HG02884 (cell line): ENCODE results near the gene NEUROD4.
A peak's percentile ranks its signal among the peaks of the same experiment; 100 is the strongest.
"Not testable (repeated sequence)": the region's sequence is repeated elsewhere in the genome, so short reads cannot be mapped to it uniquely, and the experiment has no call there.

Experiments used
- ATAC-seq: cut with Tn5 transposase; IDR thresholded peaks from one replicate; pipeline ENCODE4 v1.9.1; 2021; ENCODE audit warnings: mild to moderate bottlenecking, moderate library complexity; ENCODE audit not compliant: unreplicated experiment

The NEUROD4 gene, protein sequence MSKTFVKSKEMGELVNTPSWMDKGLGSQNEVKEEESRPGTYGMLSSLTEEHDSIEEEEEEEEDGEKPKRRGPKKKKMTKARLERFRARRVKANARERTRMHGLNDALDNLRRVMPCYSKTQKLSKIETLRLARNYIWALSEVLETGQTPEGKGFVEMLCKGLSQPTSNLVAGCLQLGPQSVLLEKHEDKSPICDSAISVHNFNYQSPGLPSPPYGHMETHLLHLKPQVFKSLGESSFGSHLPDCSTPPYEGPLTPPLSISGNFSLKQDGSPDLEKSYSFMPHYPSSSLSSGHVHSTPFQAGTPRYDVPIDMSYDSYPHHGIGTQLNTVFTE

GRCh38 chr12:55019784-55020183, at the start of gene NEUROD4:
Gene NEUROD4 (plus strand): TSS chr12:55019974. CDS start chr12:55026440, 6,466 bp downstream.
- ATAC-seq = no peak

GRCh38 chr12:54970741-54971140, 49.0 kb upstream of the NEUROD4 start:
- ATAC-seq = no peak

- ATAC-seq = no peak
Measured at GRCh38 chr12:54973556-54973955, 46.2 kb upstream of the NEUROD4 start.

- ATAC-seq = no peak
Measured at GRCh38 chr12:54974279-54974678, 45.5 kb upstream of the NEUROD4 start.

- ATAC-seq = no peak
Measured at GRCh38 chr12:54975272-54975671, 44.5 kb upstream of the NEUROD4 start.

GRCh38 chr12:54975875-54976274, 43.9 kb upstream of the NEUROD4 start:
- ATAC-seq = no peak

DNA sequence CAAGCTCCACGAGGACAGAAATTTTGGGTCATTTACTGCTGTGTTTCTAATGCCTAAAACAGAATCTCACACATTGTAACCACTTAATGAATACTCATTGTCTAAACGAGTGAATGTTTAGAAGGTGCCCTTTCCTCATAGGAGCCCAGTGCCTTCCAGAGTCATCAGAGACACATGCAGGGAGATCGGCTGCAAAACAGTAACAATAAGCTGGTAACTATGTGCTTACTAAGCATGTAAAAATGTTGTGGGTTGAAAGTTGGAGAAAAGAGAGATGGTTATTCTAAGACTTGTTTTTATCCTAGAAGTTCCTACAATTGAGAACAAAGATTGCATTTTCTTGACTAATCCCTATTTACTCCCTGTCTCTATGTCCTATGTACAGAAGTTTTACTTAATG, 42.6 kb upstream of the NEUROD4 start:
- ATAC-seq = no peak

DNA sequence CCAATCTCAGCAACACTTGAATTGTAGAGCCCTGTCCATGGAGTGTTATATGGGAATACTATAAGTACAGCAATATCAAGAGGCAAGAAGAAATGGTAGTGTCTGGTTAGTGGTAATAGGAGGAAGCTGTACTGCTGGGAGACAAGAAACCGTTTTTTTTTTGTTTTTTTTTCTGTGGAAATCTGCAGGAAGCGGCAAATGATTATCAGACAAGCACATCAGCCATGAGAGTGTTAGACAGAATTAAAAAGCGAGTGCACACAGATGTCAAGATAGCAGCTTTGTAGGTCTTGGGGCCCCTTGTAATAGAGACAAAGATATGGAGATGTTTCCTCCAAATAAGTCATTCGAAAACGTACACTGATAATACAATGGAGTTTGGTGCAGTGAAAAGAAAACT, 41.9 kb upstream of the NEUROD4 start:
- ATAC-seq = no peak

DNA sequence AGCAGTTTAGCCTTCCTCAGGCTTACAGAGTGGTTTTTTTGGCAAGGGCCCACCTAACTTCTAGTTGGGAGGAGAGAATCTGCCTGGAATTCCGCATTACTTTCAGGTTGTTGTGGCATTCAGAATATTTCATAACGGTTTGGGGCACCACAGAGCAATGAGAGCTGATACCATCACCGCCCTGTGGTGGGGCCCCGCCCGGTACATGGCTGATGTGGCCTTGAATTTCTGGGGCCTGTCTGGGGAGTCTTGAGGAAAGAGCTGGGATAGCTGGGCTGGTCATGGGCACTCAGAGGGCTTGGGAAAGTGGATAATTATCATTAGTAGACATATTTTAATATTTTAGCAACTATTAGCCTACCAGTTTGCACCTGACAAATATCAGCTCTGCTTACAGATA, 39.4 kb upstream of the NEUROD4 start:
- no peak for ATAC-seq

DNA sequence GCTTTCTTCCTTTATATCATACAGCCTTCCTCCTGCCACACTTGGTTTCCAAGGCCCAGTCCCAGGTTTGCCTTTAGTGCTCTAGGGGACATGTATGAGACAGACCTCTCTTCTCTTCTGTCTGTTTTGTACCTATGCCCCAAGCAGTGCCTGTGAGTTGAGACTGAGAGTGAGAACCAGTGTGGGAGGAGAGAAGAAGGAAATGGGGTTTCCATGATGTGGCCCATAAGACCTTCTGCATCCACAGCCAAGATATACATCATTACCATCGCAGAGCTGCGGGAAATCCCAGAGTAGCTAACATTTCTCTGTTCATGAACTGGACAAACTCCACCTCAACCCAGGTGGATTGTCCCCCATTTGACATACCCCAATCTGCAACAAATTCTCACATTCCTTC, 38.0 kb upstream of the NEUROD4 start:
- peak; percentile 45 for ATAC-seq

DNA sequence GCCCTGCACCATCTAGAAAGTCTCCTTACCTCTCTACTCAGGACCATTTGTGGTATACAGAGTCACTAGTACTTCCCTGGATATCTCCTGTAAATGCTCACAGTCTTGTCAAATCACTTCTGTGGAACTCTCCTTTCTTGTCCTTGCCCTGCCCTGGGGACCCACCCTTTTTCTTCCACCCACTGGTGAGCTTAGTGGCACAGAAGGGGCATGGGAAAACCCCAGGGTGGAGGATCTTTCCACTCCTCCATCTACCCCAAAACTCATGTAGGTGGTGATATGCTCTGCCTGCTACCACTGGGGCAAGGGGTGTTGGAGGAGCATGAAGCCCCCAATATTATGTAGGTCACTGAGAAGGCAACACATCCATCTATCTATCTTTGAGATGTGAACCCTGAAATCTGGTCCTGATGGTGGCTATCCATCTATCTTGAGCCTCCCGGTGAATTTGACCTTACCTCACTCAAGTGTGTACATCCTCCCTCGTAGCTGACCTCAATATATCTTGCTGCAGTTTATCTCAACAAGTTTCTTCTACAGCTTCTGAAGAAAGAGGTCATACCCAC, 36.2 kb upstream of the NEUROD4 start:
- ATAC-seq = no peak

- peak; percentile 87 for ATAC-seq
Measured at GRCh38 chr12:54984658-54985376, 35.0 kb upstream of the NEUROD4 start, which contains the start of gene TESPA1. Gene TESPA1 (minus strand): TSS chr12:54984762. CDS start chr12:54974562, 10,200 bp downstream.

- ATAC-seq = not testable (repeated sequence)
Measured at GRCh38 chr12:54986773-54987172, 33.0 kb upstream of the NEUROD4 start.

DNA sequence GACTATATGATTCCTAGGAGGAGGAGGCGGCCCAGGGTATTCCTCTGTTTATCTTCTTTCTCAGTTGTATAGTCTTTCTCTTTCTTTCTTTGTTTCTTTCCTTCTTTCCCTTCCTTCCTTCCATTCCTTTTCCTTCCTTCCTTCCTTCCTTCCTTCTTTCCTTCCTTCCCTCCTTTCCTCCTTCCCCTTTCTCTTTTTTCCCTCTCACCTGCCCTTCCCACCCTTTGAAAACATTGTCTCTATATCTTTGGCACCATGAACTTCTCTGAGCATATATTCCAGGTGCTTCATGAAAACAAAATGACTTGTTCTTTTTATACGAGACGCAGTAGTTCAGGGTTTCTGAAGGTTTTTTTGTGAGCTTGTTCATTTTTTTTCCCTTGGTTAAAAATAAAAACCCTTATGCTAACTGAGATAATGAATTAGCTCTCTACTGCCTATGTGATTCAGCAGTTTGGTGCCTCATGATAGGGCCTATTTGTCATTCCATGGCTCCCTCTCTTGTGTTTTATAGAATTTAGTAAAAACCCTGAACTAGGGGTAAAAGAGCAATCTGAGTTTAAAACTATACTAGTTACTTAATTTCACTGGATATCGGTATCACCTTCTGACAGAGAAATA, 32.1 kb upstream of the NEUROD4 start:
- no peak for ATAC-seq

GRCh38 chr12:54988402-54989054, 31.2 kb upstream of the NEUROD4 start:
- no peak for ATAC-seq

DNA sequence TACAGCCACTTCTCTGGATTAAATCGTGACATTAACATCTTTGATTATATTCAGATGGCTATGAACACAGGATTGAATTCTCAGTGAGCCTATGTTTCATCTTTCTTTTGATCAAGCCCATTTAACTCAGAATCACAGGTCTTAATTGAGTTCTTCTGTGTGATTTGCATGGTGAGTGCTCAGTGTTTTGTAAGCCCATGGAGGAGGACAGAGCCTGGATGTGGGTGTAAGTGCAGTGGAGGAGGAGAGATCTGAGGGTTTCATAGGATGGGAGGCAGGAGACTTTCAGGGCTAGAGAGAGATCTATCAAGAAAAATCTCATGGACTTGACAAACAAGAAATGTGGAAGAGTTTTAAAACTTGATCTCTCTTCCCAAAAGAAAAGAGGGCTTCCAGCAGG, 29.9 kb upstream of the NEUROD4 start:
- no peak for ATAC-seq

DNA sequence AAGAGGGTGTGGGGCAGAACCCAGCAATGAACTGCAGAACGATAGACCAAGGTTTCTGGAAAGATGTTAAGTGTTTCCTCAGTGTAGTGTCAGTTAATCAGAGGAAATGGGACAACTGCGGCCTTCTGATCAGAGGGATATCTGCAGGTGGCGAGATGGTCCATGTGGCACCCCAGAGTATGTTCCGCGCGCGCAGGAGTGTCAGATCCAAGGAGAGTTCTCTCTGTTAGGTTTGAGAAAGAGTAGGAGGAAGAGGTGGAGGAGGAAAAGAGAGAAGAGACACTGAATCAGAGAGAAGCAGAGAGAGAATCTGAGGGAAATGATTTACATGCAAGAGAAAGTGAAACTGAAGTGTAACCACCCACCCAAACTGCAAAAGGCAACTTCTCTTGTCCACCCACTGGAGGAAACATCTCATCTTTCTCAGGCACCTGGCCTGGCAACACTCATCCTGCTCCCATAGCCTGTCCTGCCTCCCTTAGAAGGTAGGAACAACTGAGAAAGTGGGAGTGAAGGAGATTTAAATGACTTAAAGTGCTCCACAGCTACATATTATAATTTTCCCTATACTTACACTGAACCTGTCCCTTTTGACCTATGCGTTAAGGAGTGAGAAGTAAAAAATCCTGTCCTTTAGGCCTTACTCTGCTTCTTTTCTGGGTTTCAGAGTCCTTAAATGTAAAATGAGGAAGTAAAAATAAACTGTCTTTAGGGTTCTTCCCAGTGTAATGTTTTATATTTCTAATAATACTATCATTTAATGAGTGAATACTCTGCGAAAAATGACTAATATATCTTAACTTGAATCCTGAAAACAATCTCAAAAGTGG, 28.4 kb upstream of the NEUROD4 start:
- ATAC-seq = peak; percentile 79

DNA sequence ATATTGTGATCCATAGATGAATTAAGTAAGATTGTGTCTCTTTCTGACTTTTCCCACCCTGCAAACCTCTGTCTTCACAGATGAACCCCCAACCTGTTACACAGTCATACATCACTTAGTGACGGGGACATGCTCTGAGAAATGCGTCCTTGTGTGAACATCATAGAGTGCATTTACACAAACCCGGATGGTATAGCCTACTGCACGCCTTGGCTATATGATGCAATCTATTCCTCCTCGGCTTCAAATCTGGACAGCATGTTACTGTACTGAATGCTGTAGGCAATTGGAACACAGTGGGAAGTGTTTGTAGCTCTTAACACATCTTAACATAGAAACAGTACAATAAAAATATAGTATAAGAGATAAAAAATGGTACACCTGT, 27.8 kb upstream of the NEUROD4 start:
- peak; percentile 42 for ATAC-seq

GRCh38 chr12:54993181-54993835, 26.5 kb upstream of the NEUROD4 start:
- ATAC-seq = peak; percentile 31

DNA sequence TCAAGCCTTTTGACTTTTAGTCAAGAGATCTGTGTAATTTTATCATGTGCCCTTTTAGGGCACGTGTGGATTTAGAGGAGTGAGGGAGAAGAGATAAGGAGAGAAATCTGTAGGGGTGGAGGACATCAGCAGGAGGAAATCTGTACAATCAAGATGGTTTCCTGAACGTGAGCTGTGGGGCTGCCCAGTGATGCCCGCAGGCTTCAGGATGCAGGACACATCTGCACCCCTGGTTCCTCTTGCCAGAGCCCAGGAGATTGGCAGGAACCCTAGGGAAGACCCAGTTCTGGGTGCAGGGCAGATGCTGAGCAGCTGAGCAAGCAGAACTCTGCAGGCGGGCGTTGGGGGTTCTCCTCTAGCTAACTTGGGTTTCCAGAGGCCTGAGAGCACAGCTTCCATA, 23.6 kb upstream of the NEUROD4 start:
- ATAC-seq = no peak
